Measurements from ENCODE around the gene UCN2.
"Not testable (repeated sequence)": the region's sequence is repeated elsewhere in the genome, so short reads cannot be mapped to it uniquely, and the experiment has no call there.

UCN2 gene

DNA sequence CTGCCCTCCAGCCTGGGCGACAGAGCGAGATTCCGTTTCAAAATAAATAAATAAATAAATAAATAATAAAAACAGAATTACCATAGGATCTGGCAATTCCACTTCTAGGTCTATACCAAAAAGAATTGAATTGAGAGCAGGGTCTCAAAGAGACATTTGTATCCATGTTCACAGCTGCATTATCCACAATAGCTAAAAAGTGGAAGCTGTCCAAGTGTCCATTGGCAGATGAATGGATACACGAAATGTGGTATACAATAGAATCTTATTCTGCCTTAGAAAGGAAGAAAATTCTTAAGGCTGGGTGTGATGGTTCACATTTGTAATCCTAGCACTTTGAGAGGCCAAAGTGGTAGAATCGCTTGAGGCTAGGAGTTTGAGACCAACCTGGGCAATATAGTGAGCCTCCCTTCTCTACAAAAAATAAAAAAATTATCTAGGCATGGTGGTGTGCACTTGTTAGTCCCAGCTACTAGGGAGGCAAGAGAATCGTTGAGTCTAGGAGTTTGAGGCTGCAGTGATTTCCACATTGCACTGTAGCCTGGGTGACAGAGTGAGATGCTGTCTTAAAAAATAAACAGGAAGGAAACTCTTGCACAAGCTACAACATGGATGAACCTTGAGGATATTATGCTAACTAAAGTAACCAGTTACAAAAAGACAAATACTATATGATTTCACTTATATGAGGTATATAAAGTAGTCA is 31.2 kb downstream of the UCN2 start:
- TF ChIP-seq, protein P1, sequence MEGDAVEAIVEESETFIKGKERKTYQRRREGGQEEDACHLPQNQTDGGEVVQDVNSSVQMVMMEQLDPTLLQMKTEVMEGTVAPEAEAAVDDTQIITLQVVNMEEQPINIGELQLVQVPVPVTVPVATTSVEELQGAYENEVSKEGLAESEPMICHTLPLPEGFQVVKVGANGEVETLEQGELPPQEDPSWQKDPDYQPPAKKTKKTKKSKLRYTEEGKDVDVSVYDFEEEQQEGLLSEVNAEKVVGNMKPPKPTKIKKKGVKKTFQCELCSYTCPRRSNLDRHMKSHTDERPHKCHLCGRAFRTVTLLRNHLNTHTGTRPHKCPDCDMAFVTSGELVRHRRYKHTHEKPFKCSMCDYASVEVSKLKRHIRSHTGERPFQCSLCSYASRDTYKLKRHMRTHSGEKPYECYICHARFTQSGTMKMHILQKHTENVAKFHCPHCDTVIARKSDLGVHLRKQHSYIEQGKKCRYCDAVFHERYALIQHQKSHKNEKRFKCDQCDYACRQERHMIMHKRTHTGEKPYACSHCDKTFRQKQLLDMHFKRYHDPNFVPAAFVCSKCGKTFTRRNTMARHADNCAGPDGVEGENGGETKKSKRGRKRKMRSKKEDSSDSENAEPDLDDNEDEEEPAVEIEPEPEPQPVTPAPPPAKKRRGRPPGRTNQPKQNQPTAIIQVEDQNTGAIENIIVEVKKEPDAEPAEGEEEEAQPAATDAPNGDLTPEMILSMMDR (IDR thresholded peaks at IDR 0.05; ENCODE audit: low read depth, low read length), result no peak
- in situ Hi-C loops (cut with HindIII; ENCODE audit: low sequenced_read_pairs), result no loop called here
- H3K4me3 ChIP-seq (ENCODE audit: low read depth, low read length), result no peak overlapping the region
- DNase-seq (ENCODE audit: low read depth, low spot score), result no peak

DNA sequence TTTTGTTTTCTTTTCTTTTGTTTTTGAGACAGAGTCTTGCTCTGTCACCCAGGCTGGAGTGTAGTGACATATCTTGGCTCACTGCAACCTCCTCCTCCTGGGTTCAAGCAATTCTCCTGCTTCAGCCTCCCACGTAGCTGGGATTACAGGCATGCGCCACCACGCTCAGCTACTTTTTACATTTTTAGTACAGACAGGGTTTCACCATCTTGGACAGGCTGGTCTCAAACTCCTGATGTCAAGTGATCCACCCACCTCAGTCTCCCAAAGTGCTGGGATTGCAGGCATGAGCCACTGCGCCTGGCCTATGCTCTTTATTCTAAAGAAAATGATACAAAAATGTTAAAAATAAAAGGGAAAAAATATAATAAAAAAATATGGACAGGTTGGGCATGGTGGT is 32.9 kb downstream of the UCN2 start:
- in situ Hi-C loops (cut with HindIII; ENCODE audit: low sequenced_read_pairs); H3K4me3 ChIP-seq (ENCODE audit: low read depth, low read length); DNase-seq (ENCODE audit: low read depth, low spot score): not testable (repeated sequence)

DNA sequence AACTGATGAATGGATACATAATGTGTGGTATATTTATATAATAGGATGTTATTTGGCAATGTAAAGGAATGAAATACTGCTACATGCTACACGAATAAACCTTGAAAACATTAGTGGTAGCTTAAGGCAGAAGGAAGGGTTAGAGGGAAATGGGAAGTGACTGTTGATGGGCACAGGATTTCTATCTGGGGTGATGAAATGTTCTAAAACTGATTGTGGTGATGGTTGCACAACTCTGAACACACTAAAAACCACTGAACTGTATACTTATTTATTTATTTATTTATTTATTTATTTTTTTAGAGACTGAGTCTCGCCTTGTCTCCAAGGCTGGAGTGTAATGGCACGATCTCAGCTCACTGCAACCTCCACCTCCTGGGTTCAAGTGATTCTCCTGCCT is 34.8 kb downstream of the UCN2 start:
- in situ Hi-C loops (cut with HindIII; ENCODE audit: low sequenced_read_pairs), result no loop called here
- TF ChIP-seq, protein P1 (IDR thresholded peaks at IDR 0.05; ENCODE audit: low read depth, low read length), result no peak
- DNase-seq (ENCODE audit: low read depth, low spot score), result no peak
- no peak overlapping the region for H3K4me3 ChIP-seq (ENCODE audit: low read depth, low read length)

DNA sequence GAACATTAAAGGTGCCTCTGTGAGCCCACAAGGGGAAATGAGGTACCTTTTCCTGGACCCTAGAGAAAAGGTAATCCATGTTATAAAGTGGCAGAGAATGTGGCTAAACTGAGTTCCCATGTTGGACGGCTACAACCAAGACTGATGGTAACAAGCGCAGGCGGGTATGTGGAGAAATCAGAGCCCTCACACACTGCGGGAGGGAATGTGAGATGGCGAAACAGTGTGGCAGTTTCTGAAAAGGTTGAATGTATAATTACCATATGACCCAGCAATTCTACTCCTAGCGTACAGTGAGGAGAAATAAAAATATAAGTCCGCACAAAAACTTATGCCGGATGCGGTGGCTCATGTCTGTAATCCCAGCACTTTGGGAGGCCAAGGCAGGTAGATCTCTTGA is 35.5 kb downstream of the UCN2 start:
- no peak overlapping the region for H3K4me3 ChIP-seq (ENCODE audit: low read depth, low read length)
- no peak for DNase-seq (ENCODE audit: low read depth, low spot score)
- in situ Hi-C loops (cut with HindIII; ENCODE audit: low sequenced_read_pairs), result no loop called here
- TF ChIP-seq, protein P1 (IDR thresholded peaks at IDR 0.05; ENCODE audit: low read depth, low read length), result no peak

DNA sequence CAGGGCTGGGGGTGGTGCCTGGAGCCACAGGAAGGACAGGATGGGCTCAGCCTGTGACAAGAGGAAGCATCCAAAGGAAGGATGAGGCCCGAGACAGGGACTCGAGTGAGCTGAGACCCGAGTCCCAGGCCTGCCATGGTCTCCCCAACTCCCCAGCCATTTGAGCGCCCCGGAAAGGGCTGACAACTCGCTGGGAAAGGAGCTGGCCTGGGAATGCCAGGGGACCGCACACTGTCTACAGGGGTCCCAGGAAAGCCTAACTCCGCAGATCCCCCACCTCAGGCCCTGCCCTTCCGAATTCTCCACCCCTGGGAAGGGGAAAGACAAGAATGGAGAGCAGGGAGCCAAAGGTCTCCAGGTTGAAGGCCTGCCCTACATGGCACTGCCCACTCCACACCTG is 38.6 kb downstream of the UCN2 start:
- DNase-seq (ENCODE audit: low read depth, low spot score), result no peak
- in situ Hi-C loops (cut with HindIII; ENCODE audit: low sequenced_read_pairs), result no loop called here
- no peak overlapping the region for H3K4me3 ChIP-seq (ENCODE audit: low read depth, low read length)
- TF ChIP-seq, protein P1 (IDR thresholded peaks at IDR 0.05; ENCODE audit: low read depth, low read length), result no peak

DNA sequence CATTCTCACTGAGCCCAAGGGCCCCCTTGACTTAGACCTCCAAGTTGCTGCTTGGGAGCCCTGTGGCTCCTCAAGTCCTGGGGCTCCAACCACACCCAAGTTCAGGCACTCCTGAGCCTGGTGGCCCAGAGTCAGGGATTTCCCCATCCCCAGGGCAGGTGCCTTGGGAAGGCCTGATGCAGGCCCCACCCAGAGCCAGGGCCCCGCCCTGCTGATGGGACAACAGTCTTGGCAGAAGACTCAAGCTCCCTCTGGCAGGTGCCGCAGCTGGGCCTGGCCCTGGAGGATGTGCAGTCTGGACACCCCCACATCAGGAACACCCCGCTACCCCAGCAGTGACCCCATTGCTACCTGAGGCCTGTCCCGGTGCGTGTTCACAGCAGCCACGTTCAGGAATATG is 41.9 kb downstream of the UCN2 start:
- DNase-seq (ENCODE audit: low read depth, low spot score), result no peak
- TF ChIP-seq, protein P1 (IDR thresholded peaks at IDR 0.05; ENCODE audit: low read depth, low read length), result no peak
- in situ Hi-C loops (cut with HindIII; ENCODE audit: low sequenced_read_pairs), result no loop called here
- H3K4me3 ChIP-seq (ENCODE audit: low read depth, low read length), result no peak overlapping the region

DNA sequence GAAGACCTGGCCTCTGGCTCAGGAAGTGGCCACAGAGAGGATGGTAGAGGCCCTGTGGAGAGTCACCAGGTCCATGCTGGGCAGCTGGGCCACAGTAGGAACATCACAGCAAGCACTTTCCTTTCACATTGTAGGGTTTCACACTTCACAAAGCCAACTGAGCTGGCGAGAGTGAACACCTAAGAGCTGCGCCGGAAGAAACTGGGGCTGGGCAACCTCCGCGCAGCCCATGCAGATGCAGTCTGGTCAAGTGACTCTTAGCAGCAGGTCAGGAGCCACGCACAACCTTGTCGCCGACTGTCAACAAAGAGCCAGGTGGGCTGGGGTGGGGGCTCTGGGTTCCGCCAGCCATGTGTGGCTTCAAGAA is 44.3 kb downstream of the UCN2 start:
- no peak overlapping the region for H3K4me3 ChIP-seq (ENCODE audit: low read depth, low read length)
- in situ Hi-C loops (cut with HindIII; ENCODE audit: low sequenced_read_pairs), result no loop called here
- DNase-seq (ENCODE audit: low read depth, low spot score), result no peak
- TF ChIP-seq, protein P1 (IDR thresholded peaks at IDR 0.05; ENCODE audit: low read depth, low read length), result no peak

All from astrocyte of the spinal cord (primary cell).